HG03045 (cell line): ENCODE data around the gene SLC43A1.

Experiments used
- ATAC-seq: cut with Tn5 transposase; IDR thresholded peaks from one replicate; pipeline ENCODE4 v1.9.1; 2021; ENCODE audit warnings: mild to moderate bottlenecking, moderate library complexity; ENCODE audit not compliant: unreplicated experiment

Gene SLC43A1

DNA sequence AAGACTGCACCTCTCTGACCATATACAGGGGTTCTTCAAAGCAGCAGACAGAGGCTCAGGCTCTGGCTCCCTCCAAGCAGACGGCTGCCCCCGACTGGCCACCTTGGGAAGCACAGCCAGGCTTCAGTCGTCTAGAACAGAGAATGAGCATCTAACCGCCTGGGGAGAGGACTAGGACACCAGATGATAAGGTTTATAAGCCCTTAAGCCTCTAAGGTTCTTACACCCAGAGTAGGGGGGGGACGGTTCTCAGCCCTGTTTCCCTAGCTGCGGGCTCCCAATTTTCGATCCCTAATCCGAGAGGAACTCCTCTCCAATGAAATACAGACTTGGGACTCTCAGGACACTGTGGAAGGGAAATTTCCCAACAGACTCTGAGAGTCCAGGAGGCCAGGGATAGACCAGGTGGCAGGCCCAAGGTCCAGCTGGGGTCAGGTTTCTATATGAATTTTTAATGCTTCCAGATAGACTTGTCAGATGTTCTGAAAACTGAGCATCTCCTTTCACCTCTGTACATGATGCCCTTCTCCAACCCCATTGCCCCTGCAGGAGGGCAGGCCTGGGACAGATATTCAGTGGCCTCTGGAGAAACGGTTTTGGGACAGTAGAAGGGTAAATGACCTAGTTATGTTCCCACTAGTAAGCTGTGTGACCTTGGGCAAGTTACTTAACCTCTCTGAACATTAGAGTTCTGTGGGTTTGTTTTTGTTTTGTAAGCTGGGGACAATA, 34.9 kb downstream of the SLC43A1 start:
- ATAC-seq: no peak

- ATAC-seq: no peak
These were observed 35.6 kb downstream of the SLC43A1 start for GRCh38 chr11:57479911-57480310.

GRCh38 chr11:57479021-57479663, 36.4 kb downstream of the SLC43A1 start:
- no peak for ATAC-seq

GRCh38 chr11:57477507-57478189, 37.9 kb downstream of the SLC43A1 start:
- ATAC-seq: no peak

DNA sequence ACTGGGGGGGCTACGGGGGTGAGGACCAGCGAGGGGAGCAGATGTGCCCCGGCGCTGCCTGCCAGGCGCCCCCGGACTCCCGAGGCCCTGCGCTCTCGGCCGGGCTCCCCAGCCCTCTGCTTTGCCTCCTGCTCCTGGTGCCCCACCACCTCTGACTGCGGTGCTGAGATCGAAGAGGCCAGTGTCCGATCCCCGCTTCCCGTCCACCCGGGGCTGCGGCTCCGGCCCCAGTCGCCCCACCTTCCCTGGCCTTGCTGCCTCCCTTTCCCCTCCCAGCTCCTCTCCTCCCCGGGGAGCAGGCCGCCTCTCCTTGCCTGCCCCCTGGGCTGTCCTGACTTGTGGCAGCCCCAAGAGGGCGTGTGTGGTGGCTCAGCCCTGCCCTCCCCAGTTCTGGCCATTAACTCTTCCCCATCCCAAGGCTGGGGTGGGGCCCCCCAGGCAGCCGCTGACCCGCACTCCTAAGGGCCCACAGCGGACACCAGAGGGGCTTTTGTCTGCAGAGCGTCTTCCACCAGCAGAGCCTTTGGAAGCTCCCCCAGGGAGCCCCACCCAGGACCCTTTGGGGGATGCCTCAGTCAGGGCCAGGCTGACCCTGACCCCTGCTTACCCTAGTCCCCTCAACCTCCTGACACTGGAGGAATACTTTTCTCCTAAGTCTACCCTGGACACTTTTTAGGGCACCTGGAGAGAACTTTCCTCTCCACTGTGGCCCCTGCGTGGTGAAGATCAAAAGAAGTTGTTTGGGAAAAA, 38.6 kb downstream of the SLC43A1 start:
- peak; percentile 53 for ATAC-seq

- peak; percentile 25 for ATAC-seq
These were observed 39.3 kb downstream of the SLC43A1 start for GRCh38 chr11:57476047-57476756.

DNA sequence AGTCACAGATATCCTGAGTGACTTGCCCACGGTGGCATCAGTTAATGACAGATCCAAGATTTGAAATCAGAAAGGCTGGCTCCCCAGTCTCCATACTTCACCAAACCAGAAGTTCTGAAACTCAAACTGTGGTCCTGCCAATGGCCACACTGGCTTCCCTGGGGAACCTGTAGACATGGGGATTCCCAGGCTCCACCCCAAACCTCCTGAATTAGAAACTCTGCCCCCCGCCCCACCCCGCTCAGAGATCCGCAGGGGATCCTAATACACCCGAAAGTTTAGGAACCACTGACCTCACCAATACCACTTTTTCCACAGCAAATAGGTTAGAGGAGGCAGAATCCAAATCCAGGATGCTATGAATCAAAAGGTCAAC, 39.8 kb downstream of the SLC43A1 start:
- no peak for ATAC-seq

DNA sequence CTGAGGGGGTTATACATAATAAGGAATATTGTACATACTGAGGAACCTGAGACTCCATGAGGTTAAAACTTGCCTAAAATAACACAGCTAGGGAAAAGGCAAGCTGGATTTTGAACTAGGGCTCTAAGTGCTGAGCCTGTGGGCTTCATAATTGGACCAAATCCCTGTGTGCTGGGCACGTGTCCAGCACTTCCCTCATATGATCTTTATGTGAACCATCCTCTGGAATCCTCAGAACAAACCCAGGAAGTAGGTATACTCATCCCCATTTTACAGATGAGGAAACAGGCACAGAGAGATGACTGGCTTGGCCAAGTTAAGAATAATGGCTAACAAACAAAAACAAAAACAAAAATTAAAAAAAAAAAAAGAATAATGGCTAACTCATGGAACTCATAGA, 40.3 kb downstream of the SLC43A1 start:
- ATAC-seq: no peak

DNA sequence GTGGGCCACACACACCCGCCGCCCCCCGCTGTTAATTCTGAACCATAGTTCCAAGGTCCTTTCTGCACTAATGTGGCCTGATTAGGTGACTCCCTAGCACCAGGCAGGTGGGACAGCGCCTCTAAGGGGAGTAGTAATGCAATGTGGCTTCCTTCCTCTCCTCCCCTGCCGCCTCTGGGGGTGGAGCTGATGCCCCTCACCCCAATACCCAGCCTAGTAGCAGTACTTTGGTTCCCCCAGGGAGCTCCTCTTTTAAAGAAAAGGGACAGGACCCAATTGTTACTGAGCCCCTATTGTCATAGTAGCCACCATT, 40.7 kb downstream of the SLC43A1 start:
- no peak for ATAC-seq

DNA sequence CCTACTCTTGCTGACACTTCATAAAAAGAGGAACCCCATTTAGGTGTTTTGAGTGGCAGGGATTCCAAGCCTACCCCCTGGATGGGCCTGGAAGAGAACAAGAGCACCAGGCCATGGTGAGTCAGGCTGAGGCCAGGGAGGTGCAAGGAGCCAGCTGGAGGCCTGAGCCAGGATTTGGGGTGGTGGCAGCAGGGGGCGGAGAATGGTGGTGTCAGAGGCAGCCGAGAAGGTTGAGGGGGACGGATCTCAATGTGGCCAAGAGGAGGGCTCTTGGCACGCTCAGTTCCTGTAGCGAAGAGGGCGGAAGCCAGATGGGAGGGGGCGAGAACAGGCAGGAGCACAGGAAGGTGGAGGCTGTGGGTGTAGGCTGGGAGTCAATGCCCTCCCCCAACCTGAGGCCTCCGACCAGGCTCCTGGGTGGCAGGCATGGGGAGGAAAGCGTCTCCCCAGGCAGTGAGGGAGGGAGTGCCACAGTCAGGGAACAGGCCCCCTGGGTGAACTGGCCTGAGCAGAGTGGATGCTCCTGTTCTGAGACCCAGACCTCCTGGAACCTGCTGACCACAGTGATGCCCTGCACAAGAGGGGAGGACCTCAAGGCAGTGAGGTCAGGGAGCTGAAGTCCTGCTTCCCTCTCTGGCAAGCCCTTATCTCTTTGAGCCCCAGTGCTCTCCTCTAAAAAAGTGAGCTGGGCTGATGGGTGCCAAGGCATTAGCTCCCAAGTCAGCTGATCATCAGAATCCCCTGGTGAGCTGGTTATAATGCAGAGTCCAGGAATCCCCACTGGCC, 41.3 kb downstream of the SLC43A1 start:
- ATAC-seq: no peak

- ATAC-seq: no peak
These were observed 42.1 kb downstream of the SLC43A1 start for GRCh38 chr11:57473285-57473841.

GRCh38 chr11:57471496-57471895, 44.0 kb downstream of the SLC43A1 start:
- no peak for ATAC-seq

DNA sequence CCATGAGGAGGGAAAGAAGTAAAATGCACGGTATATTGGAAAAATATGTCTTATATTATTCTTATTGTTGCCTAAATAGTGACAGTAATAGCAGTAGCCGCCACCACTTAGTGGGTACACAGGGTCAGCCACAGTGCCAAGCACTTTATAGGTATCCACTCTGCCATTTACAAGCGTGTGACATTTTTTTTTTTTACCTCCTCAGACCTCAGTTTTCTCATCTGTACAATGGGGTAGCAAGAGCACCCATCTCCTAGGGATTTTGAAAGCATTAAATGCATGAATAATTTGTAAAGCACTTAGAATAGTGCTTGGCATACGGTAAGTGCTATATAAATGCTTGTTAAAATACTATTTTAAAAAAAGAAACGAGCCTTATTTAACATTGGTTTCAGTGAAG, 46.2 kb downstream of the SLC43A1 start:
- no peak for ATAC-seq

DNA sequence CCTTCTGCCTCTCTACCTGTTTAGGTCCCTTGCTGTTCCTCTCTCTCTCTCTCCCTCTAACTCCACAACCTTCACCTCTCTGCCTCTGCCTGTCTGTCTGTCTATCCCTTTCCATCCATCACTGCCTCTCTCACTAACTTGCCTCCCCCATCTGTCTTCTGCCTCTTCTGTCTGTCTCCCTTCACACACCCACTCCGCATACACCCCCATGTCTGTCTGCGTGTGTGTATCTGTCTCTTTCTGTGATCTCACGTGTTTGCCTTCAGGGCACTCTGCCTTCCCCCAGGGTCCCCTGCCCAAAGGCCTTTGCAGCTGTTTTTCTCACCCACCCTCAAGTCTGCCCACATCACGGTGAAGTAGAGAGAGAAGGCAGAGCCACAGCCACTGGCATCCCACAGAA, 47.2 kb downstream of the SLC43A1 start:
- no peak for ATAC-seq

GRCh38 chr11:57467508-57468157, 47.9 kb downstream of the SLC43A1 start:
- no peak for ATAC-seq

DNA sequence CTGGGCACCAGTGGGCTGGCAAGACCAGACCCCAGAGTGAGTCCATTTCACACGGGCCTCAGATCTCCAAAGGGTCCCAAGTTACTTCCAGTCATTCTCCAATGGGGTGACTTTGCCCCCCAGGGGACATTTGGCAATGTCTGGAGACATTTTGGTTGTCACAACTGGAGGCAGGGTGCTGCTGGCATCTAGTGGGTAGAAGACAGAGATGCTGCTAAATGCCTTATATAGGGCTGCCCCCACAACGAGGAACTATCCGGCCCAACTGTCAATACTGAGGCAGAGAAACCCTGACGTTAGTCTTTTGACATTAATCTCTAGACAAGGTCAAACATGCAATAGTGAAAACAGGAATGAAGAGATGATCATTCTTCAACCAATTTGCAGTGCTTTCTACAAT, 48.8 kb downstream of the SLC43A1 start:
- no peak for ATAC-seq

DNA sequence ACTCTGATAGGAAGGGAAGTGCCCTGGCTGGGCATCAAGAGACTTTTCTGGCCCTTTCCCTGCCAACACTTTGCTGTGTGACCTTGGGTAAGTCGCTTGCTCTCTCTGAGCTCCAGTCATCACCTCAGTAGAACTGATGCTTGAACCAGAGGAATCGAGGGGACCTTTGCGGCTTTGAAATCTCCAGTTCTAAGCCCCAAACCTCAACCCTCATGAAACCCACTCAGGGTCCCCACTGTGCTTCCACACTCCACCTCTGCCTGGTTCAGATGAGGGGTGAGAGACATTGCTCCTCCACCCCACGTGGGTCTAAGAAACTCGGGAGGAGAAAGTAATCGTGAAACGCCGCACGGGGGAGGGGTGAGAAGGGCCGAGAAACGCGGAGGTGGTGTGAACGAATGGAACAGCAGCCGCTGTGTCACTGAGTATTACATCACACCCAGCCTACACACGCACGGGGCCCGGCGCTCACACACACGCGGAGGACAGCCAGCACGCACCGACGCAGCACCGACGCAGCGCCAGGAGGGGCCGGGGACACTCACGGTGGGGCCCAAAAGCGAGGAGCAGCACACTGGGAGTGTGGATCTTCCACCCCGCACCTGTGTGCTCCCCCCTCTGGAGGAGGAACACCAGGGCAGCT, 50.8 kb downstream of the SLC43A1 start:
- ATAC-seq: no peak

DNA sequence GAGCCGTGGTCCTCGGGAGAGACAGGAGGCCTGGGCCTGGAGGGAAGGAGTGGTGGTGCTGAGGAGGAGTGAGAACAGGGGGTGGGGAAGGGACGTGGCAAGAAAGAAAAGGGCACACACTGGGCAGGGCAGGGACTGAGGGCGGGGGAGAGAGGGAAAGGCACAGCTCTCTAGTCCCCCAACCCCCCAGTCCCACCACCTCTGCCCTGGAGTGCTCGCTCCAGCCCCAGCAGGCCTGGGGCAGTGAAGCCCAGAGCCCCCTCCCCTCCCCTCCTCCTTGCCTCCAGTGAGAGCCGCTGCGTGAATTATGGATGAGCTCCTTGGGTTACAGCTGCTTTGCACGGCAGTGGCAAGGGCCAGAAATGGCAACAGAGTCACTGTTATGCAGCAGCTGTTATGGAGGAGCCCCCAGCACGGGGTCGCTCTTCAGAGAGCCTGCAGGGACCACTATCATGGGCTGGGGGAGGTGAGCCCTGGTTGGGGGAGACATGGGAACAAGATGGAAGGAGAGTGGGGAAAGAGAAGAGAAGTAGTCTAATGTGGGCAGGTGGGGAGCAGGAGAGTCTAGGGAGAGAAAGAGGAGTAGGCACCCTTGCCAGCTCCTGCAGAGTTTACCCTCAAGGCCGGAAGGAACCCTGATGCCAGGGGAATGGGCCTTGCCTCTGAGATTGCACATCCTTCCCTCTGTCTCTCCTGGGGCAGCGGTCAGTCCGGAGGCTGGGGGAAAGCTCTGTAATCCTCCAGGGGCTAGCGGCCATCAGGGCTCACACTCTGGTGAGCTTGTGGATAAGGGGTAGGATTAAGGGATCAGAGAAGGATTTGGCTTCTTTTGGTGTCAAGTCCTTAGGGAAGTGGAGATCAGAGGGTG, 51.6 kb downstream of the SLC43A1 start:
- ATAC-seq: no peak
